HEK293 (cell line): ENCODE results near the gene RBM20.

Experiments
- KLF8 ChIP-seq: fragments of 450-650 bp; formaldehyde crosslinking; IDR thresholded peaks from 2 replicates; pipeline ENCODE4 v1.5.1; 2016; ENCODE audit warnings: missing biosample characterization, missing genetic modification characterization
- ZBTB1 ChIP-seq: fragments of 450-650 bp; formaldehyde crosslinking; IDR thresholded peaks from 2 replicates; pipeline ENCODE4 v1.5.1; 2016; ENCODE audit warnings: missing biosample characterization, missing genetic modification characterization
- ZBTB21 ChIP-seq: fragments of 450-650 bp; formaldehyde crosslinking; IDR thresholded peaks from 2 replicates; pipeline ENCODE4 v1.5.1; 2017; ENCODE audit warnings: missing biosample characterization, missing genetic modification characterization
- ZNF114 ChIP-seq: fragments of 450-650 bp; formaldehyde crosslinking; IDR thresholded peaks from 2 replicates; pipeline ENCODE4 v1.5.0; 2017; ENCODE audit warnings: missing biosample characterization, missing genetic modification characterization
- ZNF211 ChIP-seq: fragments of 450-650 bp; formaldehyde crosslinking; IDR thresholded peaks from 2 replicates; pipeline ENCODE4 v1.5.1; 2016; ENCODE audit warnings: low read depth, missing biosample characterization, missing genetic modification characterization
- ZNF341 ChIP-seq: fragments of 450-650 bp; formaldehyde crosslinking; IDR thresholded peaks from 2 replicates; pipeline ENCODE4; 2016; ENCODE audit warnings: low read depth, missing biosample characterization, missing genetic modification characterization
- ZNF423 ChIP-seq: fragments of 450-650 bp; formaldehyde crosslinking; IDR thresholded peaks from 2 replicates; pipeline ENCODE4 v1.5.1; 2016; ENCODE audit warnings: missing biosample characterization, missing genetic modification characterization
- ZNF76 ChIP-seq: fragments of 450-650 bp; formaldehyde crosslinking; IDR thresholded peaks from 2 replicates; pipeline ENCODE4; 2016; ENCODE audit warnings: low read depth, missing biosample characterization, missing genetic modification characterization, borderline replicate concordance
- TF ChIP-seq, protein P1 (sequence below): fragments of 450-650 bp; formaldehyde crosslinking; IDR thresholded peaks from 2 replicates; pipeline ENCODE4 v1.5.1; 2016; ENCODE audit warnings: missing biosample characterization, missing genetic modification characterization
- TF ChIP-seq, protein P2 (sequence below): fragments of 450-650 bp; formaldehyde crosslinking; IDR thresholded peaks from 2 replicates; pipeline ENCODE4 v1.5.1; 2016; ENCODE audit warnings: missing biosample characterization, missing genetic modification characterization, low read depth
- TF ChIP-seq, protein P3 (sequence below): fragments of 450-650 bp; formaldehyde crosslinking; IDR thresholded peaks from 2 replicates; pipeline ENCODE4 v1.5.1; 2016; ENCODE audit warnings: missing biosample characterization, missing genetic modification characterization
- TF ChIP-seq, protein P4 (sequence below): fragments of 450-650 bp; formaldehyde crosslinking; IDR thresholded peaks from 2 replicates; pipeline ENCODE4 v1.5.1; 2016; ENCODE audit warnings: missing biosample characterization, missing genetic modification characterization
- TF ChIP-seq, protein P5 (sequence below): fragments of 450-650 bp; formaldehyde crosslinking; IDR thresholded peaks from 2 replicates; pipeline ENCODE4 v1.5.1; 2016; ENCODE audit warnings: missing biosample characterization, missing genetic modification characterization

DNA sequence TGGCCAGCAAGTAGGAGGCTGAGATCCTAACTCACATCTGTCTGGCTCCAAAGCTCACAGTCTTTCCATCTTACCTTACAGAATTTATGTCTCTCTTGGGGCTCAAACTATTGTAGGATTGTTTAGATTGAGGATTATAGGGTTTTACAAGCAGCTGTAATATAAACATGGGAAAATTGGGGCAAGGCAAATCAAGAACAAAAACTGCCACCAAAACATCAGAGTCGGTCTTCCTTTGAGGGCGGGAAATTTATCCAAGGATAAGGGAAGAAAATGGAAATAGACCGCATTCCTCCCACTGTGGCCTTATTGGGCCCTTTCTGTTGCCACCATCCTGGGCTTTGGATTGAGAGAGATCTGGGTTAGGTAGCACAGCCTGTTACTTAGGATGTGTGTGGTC, 22.5 kb downstream of the RBM20 start:
- TF ChIP-seq, protein P1, sequence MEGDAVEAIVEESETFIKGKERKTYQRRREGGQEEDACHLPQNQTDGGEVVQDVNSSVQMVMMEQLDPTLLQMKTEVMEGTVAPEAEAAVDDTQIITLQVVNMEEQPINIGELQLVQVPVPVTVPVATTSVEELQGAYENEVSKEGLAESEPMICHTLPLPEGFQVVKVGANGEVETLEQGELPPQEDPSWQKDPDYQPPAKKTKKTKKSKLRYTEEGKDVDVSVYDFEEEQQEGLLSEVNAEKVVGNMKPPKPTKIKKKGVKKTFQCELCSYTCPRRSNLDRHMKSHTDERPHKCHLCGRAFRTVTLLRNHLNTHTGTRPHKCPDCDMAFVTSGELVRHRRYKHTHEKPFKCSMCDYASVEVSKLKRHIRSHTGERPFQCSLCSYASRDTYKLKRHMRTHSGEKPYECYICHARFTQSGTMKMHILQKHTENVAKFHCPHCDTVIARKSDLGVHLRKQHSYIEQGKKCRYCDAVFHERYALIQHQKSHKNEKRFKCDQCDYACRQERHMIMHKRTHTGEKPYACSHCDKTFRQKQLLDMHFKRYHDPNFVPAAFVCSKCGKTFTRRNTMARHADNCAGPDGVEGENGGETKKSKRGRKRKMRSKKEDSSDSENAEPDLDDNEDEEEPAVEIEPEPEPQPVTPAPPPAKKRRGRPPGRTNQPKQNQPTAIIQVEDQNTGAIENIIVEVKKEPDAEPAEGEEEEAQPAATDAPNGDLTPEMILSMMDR: no peak
- TF ChIP-seq, protein P2, sequence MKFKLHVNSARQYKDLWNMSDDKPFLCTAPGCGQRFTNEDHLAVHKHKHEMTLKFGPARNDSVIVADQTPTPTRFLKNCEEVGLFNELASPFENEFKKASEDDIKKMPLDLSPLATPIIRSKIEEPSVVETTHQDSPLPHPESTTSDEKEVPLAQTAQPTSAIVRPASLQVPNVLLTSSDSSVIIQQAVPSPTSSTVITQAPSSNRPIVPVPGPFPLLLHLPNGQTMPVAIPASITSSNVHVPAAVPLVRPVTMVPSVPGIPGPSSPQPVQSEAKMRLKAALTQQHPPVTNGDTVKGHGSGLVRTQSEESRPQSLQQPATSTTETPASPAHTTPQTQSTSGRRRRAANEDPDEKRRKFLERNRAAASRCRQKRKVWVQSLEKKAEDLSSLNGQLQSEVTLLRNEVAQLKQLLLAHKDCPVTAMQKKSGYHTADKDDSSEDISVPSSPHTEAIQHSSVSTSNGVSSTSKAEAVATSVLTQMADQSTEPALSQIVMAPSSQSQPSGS (tag by site-specific recombination): no peak
- TF ChIP-seq ZNF114 (tag by site-specific recombination): no peak
- TF ChIP-seq ZNF423 (tag by site-specific recombination): peak; percentile 76
- TF ChIP-seq, protein P3, sequence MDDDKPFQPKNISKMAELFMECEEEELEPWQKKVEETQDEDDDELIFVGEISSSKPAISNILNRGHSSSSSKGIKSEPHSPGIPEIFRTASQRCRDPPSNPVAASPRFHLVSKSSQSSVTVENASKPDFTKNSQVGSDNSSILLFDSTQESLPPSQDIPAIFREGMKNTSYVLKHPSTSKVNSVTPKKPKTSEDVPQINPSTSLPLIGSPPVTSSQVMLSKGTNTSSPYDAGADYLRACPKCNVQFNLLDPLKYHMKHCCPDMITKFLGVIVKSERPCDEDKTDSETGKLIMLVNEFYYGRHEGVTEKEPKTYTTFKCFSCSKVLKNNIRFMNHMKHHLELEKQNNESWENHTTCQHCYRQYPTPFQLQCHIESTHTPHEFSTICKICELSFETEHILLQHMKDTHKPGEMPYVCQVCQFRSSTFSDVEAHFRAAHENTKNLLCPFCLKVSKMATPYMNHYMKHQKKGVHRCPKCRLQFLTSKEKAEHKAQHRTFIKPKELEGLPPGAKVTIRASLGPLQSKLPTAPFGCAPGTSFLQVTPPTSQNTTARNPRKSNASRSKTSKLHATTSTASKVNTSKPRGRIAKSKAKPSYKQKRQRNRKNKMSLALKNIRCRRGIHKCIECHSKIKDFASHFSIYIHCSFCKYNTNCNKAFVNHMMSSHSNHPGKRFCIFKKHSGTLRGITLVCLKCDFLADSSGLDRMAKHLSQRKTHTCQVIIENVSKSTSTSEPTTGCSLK (tag by site-specific recombination): no peak
- no peak for TF ChIP-seq KLF8 (tag by site-specific recombination)
- no peak for TF ChIP-seq ZNF76 (tag by site-specific recombination)
- TF ChIP-seq ZBTB1 (tag by site-specific recombination): no peak
- TF ChIP-seq, protein P4, sequence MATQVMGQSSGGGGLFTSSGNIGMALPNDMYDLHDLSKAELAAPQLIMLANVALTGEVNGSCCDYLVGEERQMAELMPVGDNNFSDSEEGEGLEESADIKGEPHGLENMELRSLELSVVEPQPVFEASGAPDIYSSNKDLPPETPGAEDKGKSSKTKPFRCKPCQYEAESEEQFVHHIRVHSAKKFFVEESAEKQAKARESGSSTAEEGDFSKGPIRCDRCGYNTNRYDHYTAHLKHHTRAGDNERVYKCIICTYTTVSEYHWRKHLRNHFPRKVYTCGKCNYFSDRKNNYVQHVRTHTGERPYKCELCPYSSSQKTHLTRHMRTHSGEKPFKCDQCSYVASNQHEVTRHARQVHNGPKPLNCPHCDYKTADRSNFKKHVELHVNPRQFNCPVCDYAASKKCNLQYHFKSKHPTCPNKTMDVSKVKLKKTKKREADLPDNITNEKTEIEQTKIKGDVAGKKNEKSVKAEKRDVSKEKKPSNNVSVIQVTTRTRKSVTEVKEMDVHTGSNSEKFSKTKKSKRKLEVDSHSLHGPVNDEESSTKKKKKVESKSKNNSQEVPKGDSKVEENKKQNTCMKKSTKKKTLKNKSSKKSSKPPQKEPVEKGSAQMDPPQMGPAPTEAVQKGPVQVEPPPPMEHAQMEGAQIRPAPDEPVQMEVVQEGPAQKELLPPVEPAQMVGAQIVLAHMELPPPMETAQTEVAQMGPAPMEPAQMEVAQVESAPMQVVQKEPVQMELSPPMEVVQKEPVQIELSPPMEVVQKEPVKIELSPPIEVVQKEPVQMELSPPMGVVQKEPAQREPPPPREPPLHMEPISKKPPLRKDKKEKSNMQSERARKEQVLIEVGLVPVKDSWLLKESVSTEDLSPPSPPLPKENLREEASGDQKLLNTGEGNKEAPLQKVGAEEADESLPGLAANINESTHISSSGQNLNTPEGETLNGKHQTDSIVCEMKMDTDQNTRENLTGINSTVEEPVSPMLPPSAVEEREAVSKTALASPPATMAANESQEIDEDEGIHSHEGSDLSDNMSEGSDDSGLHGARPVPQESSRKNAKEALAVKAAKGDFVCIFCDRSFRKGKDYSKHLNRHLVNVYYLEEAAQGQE (tag by site-specific recombination): no peak
- TF ChIP-seq, protein P5, sequence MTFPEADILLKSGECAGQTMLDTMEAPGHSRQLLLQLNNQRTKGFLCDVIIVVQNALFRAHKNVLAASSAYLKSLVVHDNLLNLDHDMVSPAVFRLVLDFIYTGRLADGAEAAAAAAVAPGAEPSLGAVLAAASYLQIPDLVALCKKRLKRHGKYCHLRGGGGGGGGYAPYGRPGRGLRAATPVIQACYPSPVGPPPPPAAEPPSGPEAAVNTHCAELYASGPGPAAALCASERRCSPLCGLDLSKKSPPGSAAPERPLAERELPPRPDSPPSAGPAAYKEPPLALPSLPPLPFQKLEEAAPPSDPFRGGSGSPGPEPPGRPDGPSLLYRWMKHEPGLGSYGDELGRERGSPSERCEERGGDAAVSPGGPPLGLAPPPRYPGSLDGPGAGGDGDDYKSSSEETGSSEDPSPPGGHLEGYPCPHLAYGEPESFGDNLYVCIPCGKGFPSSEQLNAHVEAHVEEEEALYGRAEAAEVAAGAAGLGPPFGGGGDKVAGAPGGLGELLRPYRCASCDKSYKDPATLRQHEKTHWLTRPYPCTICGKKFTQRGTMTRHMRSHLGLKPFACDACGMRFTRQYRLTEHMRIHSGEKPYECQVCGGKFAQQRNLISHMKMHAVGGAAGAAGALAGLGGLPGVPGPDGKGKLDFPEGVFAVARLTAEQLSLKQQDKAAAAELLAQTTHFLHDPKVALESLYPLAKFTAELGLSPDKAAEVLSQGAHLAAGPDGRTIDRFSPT: no peak
- no peak for TF ChIP-seq ZBTB21 (tag by site-specific recombination)
- no peak for TF ChIP-seq ZNF341
- TF ChIP-seq ZNF211 (tag by site-specific recombination): no peak
